Hematopoietic multipotent progenitor cell treated with erythropoietin and hydrocortisone succinate and interleukin-3 and kit ligand, for 15 days (in vitro differentiated cells): ENCODE results near the gene PEX6.

Source experiments
- DNase-seq: peaks from one replicate; pipeline ENCODE4 v3.0.0-alpha.2; 2015; ENCODE audit warnings: low spot score

PEX6 gene, protein sequence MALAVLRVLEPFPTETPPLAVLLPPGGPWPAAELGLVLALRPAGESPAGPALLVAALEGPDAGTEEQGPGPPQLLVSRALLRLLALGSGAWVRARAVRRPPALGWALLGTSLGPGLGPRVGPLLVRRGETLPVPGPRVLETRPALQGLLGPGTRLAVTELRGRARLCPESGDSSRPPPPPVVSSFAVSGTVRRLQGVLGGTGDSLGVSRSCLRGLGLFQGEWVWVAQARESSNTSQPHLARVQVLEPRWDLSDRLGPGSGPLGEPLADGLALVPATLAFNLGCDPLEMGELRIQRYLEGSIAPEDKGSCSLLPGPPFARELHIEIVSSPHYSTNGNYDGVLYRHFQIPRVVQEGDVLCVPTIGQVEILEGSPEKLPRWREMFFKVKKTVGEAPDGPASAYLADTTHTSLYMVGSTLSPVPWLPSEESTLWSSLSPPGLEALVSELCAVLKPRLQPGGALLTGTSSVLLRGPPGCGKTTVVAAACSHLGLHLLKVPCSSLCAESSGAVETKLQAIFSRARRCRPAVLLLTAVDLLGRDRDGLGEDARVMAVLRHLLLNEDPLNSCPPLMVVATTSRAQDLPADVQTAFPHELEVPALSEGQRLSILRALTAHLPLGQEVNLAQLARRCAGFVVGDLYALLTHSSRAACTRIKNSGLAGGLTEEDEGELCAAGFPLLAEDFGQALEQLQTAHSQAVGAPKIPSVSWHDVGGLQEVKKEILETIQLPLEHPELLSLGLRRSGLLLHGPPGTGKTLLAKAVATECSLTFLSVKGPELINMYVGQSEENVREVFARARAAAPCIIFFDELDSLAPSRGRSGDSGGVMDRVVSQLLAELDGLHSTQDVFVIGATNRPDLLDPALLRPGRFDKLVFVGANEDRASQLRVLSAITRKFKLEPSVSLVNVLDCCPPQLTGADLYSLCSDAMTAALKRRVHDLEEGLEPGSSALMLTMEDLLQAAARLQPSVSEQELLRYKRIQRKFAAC

DNA sequence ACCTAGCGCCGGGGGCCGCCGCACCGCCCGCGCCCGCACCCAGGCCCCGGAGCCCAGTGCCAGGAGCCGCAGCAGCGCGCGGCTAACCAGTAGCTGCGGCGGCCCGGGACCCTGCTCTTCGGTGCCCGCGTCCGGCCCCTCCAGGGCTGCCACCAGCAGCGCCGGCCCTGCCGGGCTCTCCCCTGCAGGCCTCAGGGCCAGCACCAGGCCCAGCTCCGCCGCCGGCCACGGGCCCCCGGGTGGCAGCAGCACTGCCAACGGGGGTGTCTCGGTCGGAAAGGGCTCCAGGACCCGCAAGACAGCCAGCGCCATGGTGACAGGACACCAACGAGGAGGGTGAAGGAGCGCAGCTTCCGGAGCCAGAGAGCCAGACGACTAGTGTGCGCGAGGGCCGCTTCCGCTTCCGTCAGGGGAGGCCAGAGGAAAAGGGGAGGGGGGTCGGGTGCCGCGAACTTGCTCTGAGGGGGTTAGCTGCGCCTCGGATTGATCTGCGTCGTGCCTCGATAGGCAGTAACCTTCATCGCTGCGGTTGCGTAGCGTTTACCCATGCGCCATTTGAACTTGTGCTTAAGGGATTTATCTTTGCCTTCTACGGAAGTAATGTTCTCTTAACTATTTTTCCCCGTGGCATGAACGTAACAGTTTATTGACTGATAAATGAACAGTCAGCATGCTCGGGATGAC lies at the start of gene PEX6:
Gene PEX6, minus strand, starts transcription at position 343 of the 684 bp plus-strand sequence. Its CDS starts 31 bp downstream, at position 312.
- DNase-seq: peak; percentile 77

DNA sequence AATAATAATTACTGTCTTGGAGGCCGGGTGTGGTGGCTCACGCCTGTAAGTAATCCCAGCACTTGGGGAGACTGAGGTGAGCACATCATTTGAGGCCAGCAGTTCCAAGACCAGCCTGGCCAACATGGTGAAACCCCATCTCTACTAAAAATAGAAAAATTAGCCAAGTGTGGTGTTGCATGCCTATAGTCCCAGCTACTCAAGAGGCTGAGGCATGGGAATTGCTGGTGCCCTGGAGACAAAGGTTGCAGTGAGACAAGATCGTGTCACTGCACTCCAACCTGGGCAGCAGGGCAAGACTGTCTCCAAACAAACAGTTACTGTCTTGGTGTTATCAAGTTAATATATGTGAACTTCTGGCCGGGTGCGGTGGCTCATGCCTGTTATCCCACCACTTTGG lies 47.4 kb upstream of the PEX6 start:
- DNase-seq: no peak

DNA sequence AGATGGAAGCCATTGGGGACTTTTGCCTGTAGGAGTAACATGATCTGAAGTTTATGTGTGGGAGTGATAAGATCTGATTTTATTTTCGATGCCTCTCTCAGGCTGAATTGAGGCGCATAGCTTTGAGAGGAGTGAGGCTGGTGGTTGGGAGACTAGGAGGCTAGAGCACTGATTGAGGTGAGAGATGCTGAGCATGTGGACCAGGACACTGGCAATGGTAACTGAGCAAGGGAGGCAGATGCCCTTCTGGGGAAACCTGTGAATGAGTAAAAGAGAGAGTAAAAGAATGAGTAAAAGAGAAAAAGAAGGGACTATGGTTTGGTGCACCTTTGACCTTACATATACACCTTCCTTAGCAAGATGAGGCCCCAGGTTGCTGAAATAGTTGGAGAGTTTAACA lies 45.5 kb upstream of the PEX6 start:
- DNase-seq: no peak

DNA sequence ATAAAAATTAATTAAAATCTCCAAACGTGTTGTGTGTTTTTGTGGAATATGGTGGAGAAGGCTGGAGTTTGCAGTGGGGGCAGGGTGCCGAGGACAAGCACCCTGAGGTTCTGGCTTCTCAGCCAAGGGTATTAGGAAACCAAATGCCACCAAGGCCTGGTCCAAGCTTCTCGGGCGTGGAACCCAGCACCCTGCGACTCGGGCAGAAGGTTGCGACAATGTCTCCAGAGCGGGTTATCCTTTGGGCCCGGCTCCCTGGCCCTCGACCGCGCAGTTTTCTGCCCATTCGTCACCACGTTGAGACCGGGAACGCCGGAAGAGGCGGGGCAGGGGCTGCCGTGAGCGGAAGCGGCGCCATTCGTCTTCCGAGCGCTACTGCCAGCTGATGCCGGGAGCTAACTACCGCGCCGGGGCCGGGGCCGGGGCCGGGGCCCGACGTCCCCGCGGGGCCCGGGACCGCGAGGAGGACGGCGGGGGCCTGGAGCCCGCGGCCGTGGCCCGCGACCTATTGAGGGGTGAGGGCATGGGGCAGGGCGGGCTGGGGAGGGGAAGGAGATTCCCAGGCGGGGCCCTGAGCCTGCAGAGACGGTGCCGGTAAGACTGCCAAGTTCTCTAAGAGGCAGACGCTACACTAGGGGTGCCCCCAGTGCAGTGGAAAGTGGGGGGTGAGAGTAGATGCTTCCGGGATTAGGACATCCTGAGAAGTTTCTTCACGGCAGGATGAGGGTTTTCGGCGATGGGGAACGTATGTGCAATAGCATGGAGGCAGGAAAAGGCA lies 42.5 kb upstream of the PEX6 start, which contains the start of gene RRP36:
Gene RRP36, plus strand, starts transcription at position 354 of the 778 bp plus-strand sequence. Its CDS starts 32 bp downstream, at position 386.
- peak; percentile 74 for DNase-seq

DNA sequence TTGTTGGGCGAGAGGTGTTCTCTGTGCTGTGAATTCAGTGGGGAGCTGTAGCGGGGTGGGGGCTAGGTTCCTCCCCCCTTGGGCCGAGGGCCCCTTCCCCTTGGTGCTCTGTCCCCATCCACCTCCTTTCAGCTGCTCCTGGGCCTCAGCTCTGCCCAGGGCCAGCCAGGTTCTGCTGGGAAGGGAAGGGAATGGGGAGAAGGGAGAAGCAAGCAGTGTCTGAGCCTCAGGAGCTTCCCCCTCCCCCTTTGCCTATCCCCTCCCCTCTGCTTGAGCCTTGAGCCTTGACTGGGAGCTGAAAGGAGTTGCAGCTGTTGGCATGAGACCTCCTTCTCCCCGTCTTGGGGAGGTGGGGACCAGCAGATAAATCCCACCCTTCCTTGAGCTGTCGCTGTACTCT lies 41.9 kb upstream of the PEX6 start:
- no peak for DNase-seq

DNA sequence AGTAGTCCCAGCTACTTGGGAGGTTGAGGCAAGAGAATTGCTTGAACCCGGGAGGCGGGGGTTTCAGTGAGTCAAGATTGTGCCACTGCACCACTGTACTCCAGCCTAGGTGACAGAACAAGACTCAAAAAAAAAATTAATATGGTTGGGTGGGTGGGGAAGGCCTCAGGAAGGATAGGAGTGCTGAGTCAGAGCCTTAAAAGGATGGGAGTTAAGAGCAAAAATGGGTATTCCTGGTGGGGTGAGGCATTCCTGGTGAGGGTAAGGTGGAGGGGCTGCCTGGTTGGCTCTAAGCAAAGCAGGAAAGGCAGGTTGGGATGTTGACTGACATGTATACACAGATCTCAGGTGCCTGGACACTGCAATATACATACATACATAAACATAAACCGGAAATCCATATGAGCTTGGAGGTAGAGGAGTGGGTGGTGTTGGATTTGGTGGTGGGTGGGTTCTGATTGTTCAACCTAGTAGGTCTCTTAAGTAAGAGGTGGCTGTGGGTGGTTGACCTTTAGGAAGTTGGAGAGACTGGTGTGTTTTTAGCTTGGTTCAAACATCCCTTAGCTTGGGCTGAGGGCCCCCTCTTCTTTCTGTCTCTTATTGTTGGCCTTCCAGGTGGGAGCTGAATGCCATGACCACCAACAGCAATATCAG lies 41.2 kb upstream of the PEX6 start:
- no peak for DNase-seq

DNA sequence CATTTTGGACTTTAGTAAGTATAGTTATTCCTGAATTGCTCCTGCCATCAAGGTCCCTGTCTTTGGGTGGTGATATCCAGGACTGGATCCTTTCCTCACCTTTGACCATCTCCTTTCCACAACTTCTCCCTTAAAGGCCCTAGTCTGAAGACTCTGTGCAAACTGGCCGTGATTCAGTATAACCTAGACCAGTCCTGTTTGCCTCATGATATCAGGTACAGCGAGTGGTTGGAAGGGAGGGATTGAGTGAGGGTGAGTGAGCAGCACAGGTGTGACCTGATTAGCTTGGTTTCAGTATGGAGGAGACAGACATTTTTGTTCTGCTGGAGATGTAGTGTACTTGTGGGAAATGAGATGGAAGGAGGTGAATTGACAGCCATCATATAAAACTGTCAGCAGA lies 40.2 kb upstream of the PEX6 start:
- DNase-seq: no peak

DNA sequence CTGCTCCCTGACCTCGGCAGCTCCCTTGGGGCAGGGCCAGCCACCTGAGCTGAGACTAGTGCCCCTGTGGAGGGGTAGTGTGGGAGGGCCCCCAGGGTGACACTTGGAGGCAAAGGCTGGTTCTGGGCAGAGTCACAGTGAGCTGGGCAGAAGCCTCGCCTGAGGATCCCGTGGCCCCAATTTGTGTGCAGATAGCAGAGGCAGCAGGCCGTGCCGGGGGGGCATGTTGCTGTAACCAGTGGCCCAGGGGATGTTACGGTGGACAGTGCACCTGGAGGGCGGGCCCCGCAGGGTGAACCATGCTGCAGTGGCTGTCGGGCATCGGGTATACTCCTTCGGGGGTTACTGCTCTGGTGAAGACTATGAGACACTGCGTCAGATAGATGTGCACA lies 38.0 kb upstream of the PEX6 start:
- no peak for DNase-seq

DNA sequence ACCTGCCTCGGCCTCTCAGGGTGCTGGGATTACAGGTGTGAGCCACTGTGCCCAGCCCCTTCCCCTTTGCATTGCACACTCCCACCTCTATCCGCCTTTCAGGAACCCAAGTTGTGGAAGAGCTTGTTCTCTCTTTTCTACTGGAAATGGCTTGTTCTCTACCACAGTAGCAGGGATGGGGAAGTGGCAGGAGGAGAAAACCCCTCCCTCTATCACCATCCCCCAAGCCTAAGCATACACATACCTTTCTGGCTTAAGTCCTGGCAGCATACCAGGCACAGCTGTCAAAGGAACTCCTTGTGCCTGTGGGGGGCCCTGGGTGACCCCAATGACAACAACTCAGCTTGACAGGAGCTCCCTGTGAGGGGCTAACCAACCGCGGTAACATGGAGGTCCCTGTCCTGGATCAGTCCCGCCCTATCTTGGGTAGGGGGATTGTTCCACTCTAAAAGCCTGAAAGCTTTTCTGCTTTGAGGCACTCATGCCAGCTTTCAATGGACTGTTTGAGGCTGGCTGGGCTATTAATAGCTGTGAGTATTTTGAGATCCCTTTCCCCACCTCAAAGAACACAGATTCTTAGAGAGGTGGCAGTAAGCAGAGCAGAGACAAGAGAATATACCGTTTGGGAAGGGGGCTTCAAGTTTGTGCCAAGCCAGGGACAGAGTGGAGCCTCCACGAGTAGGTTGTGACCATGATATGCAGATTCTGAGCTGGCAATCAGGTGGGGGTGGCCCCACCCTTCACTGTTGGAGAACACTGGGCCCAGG lies 37.4 kb upstream of the PEX6 start:
- peak; percentile 10 for DNase-seq

DNA sequence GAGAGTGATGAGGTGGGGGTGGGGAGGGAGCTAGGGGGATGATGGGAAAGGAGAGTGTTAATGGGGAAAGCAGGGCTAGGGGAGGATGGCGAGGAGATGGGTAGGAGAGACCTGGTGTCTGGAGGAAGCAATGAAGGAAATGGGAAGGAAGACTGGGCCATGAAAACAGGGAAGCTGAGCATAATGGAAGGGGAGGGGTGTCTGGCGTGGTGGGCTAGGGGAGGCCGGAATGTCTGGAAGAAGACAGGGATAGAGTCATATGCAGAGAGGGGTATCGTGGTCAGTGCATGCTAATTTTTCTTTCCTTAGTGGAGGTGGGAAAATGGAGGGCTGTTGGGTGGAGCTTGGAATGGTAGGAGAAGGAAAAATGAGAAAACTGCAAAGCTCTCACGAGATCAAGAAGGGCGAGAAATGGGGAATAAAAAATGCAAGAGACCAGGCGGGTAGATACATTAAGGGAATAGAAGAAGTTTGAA lies 35.5 kb upstream of the PEX6 start:
- no peak for DNase-seq

DNA sequence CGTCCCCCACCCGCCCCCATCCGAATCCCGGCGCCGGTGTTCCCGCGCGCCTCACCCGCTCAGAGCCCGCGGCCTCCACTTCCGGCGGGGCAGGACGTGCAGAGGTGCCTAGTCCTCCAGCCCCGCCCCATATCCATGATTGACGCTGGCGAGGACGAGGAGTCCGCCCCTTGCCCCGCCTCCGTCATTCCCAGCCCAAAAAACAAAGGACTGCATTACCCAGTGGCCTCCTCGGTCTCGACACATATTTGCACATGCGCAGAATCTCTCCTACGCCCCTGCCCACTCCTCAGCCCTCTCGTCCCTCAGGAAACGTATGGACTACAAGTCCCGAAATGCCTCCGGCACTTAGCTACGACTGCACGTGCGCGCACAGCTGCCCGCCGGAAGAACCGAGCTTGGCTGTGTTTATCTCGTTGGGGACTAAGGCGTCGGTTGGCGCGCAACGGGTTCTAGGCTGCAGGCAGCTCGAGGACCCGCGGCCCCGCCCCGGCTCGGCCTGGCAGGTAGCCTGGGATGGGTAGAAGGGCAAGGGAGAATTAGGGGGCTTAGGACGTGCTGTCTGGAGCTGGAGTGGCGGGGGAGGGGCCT lies 35.0 kb upstream of the PEX6 start, which contains the start of the genes KLHDC3 and MEA1:
Gene KLHDC3, plus strand, starts transcription at position 407 of the 591 bp plus-strand sequence. CDS start 2,944 bp downstream, outside the sequence.
Gene MEA1, minus strand, starts transcription at position 104 of the 591 bp plus-strand sequence. CDS start 133 bp downstream, outside the sequence.
- peak; percentile 99 for DNase-seq

DNA sequence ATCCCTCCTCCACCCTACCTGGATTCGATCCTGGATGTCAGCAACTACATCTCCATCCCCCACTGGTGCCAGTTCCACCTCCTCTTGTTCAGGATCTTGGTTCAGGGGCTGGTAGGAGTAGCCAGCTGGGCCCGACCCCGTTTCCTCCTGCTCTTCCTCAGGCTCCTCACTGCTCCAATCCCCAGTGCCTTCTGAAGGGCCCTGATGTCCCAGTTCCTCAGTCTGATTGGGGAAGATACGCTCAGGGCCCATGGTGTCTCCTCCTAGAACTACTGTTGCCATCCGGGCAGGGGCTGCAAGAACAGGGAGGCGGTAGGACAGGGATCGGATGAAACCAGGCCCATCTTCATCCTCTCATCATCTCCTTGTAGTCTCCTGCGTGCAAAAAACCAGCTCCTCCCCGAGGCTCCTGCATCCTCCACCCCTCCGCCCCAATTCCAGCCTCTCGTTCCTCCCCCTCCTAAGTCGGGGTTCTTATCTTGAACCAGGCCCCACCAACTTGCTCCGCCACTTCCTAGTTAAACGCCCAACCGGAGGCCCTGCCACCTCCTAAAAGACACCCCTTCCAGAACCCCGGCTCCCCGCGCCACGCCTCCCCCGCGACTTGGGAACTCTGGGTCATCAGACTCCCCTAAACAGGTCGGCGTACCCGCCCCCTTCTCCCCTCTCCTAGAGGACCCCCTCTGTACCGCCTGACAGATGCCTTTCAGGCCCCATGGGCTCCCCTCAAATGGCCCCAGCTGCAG lies 34.3 kb upstream of the PEX6 start:
- DNase-seq: peak; percentile 66

DNA sequence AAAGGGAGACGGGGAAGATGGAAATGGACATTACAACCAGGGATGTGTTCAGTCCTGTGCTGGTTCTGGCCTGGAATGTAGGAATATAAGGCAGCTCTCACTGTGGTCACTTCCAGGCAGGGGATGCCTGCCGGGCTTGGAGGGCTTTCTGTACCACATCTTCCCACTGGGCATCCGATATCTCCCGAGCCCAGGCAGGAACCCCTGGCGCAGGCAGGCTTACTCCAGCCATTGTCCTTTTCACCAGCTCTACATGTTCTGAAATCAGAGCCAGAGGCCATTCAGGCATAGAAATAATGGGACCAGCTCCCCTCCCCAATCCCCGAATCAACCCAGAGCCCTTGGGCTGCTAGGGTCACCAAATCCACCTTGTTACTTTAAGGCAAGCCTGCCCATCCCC lies 33.4 kb upstream of the PEX6 start:
- no peak for DNase-seq

DNA sequence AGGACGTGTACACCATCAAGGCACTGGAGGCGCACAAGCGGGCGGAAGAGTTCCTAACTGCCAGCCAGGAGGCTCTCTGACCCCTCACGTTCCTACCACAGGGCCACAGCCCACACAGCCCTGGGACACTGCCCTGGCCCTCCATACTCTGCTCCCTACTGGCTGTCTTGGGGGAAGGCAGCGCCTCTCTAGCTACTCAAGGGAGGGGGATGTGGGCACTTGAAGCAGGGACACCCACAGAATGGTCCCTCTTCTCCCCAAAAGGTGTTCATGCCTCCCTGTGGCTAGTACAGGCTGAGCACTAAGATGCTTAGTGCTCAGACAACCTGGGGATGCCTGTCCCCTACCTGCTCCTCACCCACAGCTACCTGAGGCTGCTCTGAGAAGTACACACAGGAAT lies 32.2 kb upstream of the PEX6 start:
- no peak for DNase-seq

DNA sequence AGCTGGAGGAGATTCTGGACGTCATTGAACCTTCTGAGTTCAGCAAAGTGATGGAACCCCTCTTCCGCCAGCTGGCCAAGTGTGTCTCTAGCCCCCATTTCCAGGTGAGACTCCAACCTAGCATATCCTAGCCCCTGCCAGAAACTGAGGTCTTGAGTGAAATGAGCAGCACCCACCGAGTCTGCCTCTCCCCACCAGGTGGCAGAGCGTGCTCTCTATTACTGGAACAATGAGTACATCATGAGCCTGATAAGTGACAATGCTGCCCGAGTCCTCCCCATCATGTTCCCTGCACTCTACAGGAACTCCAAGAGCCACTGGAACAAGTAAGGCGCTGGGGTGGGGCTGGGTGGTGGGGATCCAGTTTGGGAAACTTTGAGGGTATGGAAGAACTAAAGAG lies 30.1 kb upstream of the PEX6 start:
- DNase-seq: peak; percentile 43

DNA sequence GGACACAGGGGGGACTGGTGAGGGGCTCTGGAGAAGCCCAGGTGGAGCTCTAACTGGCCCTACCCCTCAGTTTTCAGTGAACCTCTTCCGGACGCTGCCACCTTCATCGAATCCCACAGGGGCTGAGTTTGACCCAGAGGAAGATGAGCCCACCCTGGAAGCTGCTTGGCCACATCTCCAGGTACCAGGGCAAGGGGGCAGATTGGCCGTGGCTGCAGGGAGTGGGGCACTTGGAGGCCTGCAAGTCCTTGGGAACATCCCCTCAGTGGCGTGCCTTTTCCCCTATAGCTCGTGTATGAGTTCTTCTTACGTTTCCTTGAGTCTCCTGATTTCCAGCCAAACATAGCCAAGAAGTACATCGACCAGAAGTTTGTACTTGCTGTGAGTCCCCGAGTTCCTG lies 28.1 kb upstream of the PEX6 start:
- no peak for DNase-seq

DNA sequence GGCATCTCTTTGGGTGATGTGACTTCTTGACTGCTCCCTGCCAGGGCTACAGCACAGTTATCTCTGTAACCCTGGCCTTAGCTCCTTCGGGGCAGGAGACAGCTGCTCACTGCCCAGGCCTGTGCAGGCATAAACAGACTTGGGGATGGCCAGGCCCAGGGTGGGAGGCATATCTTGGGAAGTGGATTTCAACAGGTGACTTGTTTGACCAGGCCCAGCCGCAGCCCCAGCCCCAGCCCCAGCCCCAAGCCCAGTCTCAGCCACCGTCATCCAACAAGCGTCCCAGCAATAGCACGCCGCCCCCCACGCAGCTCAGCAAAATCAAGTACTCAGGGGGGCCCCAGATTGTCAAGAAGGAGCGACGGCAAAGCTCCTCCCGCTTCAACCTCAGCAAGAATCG lies 27.3 kb upstream of the PEX6 start:
- DNase-seq: no peak

DNA sequence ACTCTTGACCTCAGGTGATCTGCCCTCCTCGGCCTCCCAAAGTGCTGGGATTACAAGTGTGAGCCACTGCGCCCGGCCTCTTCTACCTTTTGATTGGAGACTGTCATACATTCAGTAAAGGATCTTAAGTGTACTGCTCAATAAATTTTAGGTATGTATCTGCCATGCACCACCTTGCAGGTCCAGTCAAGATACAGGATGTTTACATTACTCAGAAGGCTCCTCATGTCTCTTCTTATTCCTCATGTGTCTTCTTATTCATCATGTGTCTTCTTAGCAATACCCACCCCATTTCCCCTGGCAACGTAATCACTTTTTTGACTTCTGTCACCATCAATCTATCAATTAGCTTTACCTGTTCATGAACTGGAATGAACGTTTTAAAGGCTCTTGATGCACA lies 26.9 kb upstream of the PEX6 start:
- no peak for DNase-seq

DNA sequence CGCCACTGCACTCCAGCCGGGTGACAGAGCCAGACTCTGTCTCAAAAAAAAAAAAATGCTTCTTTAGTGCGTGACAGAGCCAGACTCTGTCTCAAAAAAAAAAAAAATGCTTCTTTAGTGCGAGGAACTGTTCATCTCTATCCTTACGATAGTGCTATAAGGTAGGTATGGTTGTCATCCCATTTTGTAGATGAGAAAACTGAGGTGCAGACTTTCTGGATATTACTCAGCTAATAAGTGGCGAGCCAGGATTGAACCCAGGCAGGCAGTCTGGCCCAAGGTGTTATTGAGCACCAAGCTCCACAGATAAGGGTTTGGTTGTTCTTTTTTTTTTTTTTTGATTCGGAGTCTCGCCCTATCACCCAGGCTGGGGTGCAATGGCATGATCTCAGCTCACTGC lies 22.9 kb upstream of the PEX6 start:
- no peak for DNase-seq
